ENCODE measurements around the gene FRS3. TPM values are rescaled to one million over a fixed set of nuclear protein-coding genes. Genes with fewer than 3 reads are reported as not detected.

Gene FRS3
- total and polyA plus RNA-seq, 2 of the 13 experiments (the other 11 are each of a cell fraction or from before 2014, with no cell fraction given) = 3.0 to 7.4 TPM

DNA sequence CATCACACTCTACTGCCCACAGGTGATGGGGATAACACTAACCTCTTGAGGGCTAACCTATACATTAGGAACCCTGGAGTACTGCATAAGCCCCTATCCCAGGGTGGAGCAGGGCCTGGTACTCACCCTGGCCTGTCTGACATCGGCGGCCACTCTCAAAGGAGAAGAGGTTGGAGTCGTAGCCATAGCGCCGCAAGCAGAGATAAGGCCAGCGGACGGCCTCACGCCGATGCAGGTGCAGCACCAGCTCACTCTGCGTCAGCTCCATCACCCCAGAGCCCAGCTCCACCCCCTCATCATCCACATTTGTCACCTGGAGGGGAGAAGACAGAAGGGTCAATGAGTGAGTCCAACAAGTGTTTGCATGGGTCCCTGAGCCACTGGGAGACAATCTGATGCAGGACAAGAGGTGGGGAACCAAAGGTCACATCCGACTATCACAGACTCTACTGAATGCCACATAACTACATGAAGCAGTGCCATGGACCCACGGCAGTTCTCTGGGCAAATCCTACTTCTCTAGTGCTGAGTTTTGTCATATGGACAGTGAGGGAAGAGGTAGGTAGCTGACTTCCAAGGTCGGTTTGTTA lies 4.3 kb downstream of the FRS3 start (continued):
- TF ChIP-seq, protein P1, sequence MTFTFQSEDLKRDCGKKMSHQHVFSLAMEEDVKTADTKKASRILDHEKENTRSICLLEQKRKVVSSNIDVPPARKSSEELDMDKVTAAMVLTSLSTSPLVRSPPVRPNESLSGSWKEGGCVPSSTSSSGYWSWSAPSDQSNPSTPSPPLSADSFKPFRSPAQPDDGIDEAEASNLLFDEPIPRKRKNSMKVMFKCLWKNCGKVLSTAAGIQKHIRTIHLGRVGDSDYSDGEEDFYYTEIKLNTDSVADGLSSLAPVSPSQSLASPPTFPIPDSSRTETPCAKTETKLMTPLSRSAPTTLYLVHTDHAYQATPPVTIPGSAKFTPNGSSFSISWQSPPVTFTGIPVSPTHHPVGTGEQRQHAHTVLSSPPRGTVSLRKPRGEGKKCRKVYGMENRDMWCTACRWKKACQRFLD (CRISPR knock-in tag; IDR thresholded peaks at IDR 0.05; ENCODE audit: borderline replicate concordance) = no peak; the same call in 1 of the 2 replicates
- TF ChIP-seq PPARG (CRISPR knock-in tag; conservative IDR thresholded peaks at IDR 0.05) (no peak), ZNF350 (CRISPR knock-in tag; IDR thresholded peaks at IDR 0.05; ENCODE audit: borderline replicate concordance, low read depth) (0 out of 2 replicates have a peak, but pooled peaks have one; percentile 11)

DNA sequence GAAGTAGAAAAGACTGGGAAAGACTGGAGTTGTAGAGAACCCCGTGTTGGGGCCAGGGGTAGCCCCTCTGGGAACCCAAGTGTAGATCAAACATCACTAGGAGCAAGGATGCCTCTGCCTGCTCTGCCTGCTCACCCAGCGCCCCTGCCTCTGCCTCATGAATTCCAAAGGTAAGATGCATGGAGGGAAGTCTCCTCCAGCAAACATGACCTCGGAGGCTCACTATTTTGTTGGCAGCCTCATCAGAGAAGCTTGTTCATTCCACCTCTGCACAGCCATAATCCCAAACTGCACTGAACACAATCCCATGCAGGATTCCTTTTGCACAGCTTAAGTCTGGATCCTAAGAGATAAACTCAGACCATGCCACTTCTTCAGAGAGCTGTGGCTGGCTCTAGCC lies 4.9 kb downstream of the FRS3 start:
- Histone ChIP-seq H3K4me2 (ENCODE audit: low read depth, low read length) (no peak overlapping the region), H3K4me1 (ENCODE audit: insufficient read depth, low read length) (peaks cover 23% of the 10 kb centered on the region), H4K20me1 (ENCODE audit: insufficient read depth, low read length) (no peaks in the 10 kb centered on the region), H3K27ac (ENCODE audit: extremely low read length, insufficient read depth, low read length) (no peak overlapping the region), H3K4me3 (replicated peaks in 1 of 3; ENCODE audit: insufficient read depth in 1 of 3, low read depth in 2 of 3, low read length in 3 of 3) (no peak overlapping the region), H3K36me3 (replicated peaks in 1 of 2; ENCODE audit: control insufficient read depth in 1 of 2, insufficient read depth in 2 of 2, low read length in 2 of 2) (peaks cover 22 to 50% of the 10 kb centered on the region in 2 experiments), H3K27me3 (ENCODE audit: control insufficient read depth in 1 of 2, insufficient read depth in 2 of 2, low read length in 2 of 2) (no peaks in the 10 kb centered on the region), H3K9ac (ENCODE audit: insufficient read depth, low read depth, low read length) (no peak overlapping the region), H3K9me3 (ENCODE audit: low read length) (no peaks in the 10 kb centered on the region), H2AFZ (ENCODE audit: low read length) (no peak overlapping the region), H3K79me2 (ENCODE audit: insufficient read depth, low read length) (peaks cover 4% of the 10 kb centered on the region)
- in situ Hi-C loops (cut with HindIII; ENCODE audit: extremely low pct_ligation_motif_present, low pct_unique_long_range_greater_than_20kb) = loop anchor here (5.0 to 25.0 kb wide), 2 partner anchors 38 to 437 kb away; partner anchors contain the start of genes MRPS10 and TFEB
- FAIRE-seq = no peak
- WGBS (ENCODE audit: low lambda C conversion rate) = 96% methylated on average over 3 of the region's 3 CpGs
- DNase-seq (ENCODE audit: low spot score) = no peak
- CTCF ChIA-PET (ENCODE audit: low intra/inter-chr PET ratio, low total read pairs) = interaction anchor here (4.1 to 4.4 kb wide), 2 partner anchors 39 to 69 kb away, joined by 44 to 61 read pairs; partner anchors contain the start of gene TFEB
- ATAC-seq = no peak
- intact Hi-C loops (cut with micrococcal nuclease; ENCODE audit: unreplicated experiment) = loop anchor here (5.0 kb wide), 1 partner anchor 173 kb away; no protein-coding TSS in a partner anchor
- POLR2A ChIA-PET = interaction anchor here (1.3 to 2.8 kb wide), 2 partner anchors 33 to 41 kb away, joined by 5 to 14 read pairs; no protein-coding TSS in a partner anchor
- no TSS peak for BruUV-seq (replicated peaks)
- TF ChIP-seq AKAP8 (CRISPR knock-in tag; IDR thresholded peaks at IDR 0.05) (no peak), ZNF460 (CRISPR knock-in tag; IDR thresholded peaks at IDR 0.05; ENCODE audit: borderline replicate concordance) (no peak)
- TF ChIP-seq, protein P2, sequence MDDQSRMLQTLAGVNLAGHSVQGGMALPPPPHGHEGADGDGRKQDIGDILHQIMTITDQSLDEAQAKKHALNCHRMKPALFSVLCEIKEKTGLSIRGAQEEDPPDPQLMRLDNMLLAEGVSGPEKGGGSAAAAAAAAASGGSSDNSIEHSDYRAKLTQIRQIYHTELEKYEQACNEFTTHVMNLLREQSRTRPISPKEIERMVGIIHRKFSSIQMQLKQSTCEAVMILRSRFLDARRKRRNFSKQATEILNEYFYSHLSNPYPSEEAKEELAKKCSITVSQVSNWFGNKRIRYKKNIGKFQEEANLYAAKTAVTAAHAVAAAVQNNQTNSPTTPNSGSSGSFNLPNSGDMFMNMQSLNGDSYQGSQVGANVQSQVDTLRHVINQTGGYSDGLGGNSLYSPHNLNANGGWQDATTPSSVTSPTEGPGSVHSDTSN (CRISPR knock-in tag; IDR thresholded peaks at IDR 0.05; ENCODE audit: borderline replicate concordance) = no peak
- TF ChIP-seq, protein P3, sequence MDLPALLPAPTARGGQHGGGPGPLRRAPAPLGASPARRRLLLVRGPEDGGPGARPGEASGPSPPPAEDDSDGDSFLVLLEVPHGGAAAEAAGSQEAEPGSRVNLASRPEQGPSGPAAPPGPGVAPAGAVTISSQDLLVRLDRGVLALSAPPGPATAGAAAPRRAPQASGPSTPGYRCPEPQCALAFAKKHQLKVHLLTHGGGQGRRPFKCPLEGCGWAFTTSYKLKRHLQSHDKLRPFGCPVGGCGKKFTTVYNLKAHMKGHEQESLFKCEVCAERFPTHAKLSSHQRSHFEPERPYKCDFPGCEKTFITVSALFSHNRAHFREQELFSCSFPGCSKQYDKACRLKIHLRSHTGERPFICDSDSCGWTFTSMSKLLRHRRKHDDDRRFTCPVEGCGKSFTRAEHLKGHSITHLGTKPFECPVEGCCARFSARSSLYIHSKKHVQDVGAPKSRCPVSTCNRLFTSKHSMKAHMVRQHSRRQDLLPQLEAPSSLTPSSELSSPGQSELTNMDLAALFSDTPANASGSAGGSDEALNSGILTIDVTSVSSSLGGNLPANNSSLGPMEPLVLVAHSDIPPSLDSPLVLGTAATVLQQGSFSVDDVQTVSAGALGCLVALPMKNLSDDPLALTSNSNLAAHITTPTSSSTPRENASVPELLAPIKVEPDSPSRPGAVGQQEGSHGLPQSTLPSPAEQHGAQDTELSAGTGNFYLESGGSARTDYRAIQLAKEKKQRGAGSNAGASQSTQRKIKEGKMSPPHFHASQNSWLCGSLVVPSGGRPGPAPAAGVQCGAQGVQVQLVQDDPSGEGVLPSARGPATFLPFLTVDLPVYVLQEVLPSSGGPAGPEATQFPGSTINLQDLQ (CRISPR knock-in tag; IDR thresholded peaks at IDR 0.05) = no peak
- TF ChIP-seq, protein P4, sequence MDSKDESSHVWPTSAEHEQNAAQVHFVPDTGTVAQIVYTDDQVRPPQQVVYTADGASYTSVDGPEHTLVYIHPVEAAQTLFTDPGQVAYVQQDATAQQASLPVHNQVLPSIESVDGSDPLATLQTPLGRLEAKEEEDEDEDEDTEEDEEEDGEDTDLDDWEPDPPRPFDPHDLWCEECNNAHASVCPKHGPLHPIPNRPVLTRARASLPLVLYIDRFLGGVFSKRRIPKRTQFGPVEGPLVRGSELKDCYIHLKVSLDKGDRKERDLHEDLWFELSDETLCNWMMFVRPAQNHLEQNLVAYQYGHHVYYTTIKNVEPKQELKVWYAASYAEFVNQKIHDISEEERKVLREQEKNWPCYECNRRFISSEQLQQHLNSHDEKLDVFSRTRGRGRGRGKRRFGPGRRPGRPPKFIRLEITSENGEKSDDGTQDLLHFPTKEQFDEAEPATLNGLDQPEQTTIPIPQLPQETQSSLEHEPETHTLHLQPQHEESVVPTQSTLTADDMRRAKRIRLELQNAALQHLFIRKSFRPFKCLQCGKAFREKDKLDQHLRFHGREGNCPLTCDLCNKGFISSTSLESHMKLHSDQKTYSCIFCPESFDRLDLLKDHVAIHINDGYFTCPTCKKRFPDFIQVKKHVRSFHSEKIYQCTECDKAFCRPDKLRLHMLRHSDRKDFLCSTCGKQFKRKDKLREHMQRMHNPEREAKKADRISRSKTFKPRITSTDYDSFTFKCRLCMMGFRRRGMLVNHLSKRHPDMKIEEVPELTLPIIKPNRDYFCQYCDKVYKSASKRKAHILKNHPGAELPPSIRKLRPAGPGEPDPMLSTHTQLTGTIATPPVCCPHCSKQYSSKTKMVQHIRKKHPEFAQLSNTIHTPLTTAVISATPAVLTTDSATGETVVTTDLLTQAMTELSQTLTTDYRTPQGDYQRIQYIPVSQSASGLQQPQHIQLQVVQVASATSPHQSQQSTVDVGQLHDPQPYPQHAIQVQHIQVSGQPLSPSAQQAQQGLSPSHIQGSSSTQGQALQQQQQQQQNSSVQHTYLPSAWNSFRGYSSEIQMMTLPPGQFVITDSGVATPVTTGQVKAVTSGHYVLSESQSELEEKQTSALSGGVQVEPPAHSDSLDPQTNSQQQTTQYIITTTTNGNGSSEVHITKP (CRISPR knock-in tag; IDR thresholded peaks at IDR 0.05; ENCODE audit: low read depth) = no peak
- TF ChIP-seq, protein P5, sequence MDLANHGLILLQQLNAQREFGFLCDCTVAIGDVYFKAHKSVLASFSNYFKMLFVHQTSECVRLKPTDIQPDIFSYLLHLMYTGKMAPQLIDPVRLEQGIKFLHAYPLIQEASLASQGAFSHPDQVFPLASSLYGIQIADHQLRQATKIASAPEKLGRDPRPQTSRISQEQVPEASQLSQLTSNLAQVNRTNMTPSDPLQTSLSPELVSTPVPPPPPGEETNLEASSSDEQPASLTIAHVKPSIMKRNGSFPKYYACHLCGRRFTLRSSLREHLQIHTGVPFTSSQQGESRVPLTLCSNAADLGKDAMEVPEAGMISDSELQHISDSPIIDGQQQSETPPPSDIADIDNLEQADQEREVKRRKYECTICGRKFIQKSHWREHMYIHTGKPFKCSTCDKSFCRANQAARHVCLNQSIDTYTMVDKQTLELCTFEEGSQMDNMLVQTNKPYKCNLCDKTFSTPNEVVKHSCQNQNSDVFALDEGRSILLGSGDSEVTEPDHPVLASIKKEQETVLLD (CRISPR knock-in tag; IDR thresholded peaks at IDR 0.05; ENCODE audit: low read depth) = no peak
